Prostate gland (tissue), 2 donors: ENCODE measurements around the gene PAPPA2. TPM values are rescaled to one million over a fixed set of nuclear protein-coding genes. Genes with fewer than 3 reads are reported as not detected.

Experiments
- DNase-seq: peaks from one replicate; pipeline ENCODE4 v3.0.0-alpha.2; 2019; ENCODE audit warnings: low spot score
- H3K27ac ChIP-seq, 2 donors: fragments of 200-600 bp; sonication (generic); 2 replicates each; pipeline ENCODE4 v1.5.1; 2017 to 2019
- H3K27me3 ChIP-seq: fragments of 200-600 bp; sonication (generic); replicated peaks from 2 replicates; pipeline ENCODE4 v1.5.1; 2019; ENCODE audit not compliant: insufficient read depth
- H3K36me3 ChIP-seq, 2 donors: fragments of 200-600 bp; sonication (generic); 1 replicate in 1 of 2; 2 replicates in 1 of 2; pipeline versions ENCODE4 v1.5.1 to v1.8.1; 2017 to 2019
- H3K4me1 ChIP-seq: fragments of 200-600 bp; sonication (generic); replicated peaks from 2 replicates; pipeline ENCODE4 v1.5.1; 2019
- H3K4me3 ChIP-seq, 2 donors: fragments of 200-600 bp; sonication (generic); 2 replicates each; pipeline ENCODE4 v1.5.1; 2017 to 2019
- H3K9me3 ChIP-seq: fragments of 200-600 bp; sonication (generic); 2 replicates; pipeline ENCODE4 v1.5.1; 2017
- CTCF ChIP-seq, 4 experiments: fragments of 200-600 bp in 2 of 4; fragments of 450-650 bp in 2 of 4; sonication (generic) in 2 of 4; IDR thresholded peaks; 1 replicate in 3 of 4; 2 replicates in 1 of 4; pipeline ENCODE4 v1.5.1; 2016 to 2019; ENCODE audit warnings: antibody characterized with exemption in 4 of 4, mild to moderate bottlenecking in 2 of 4, moderate library complexity in 2 of 4
- POLR2A ChIP-seq: fragments of 450-650 bp; IDR thresholded peaks from one replicate; pipeline ENCODE4 v1.6.1; 2016; ENCODE audit warnings: antibody characterized with exemption, mild to moderate bottlenecking
- POLR2AphosphoS5 ChIP-seq: sonication (generic); formaldehyde crosslinking; IDR thresholded peaks from one replicate; pipeline ENCODE4 v1.6.1; 2017; ENCODE audit warnings: antibody characterized with exemption
- WGBS: methylation state at CpG from one replicate; pipeline ENCODE4 v1.1.5; 2018; 5-methylcytosine and 5-hydroxymethylcytosine counted together
- intact Hi-C: fragments of 100-400 bp; cut with DNase I; formaldehyde crosslinking; loops from one replicate; pipeline ENCODE4 v1.14.2; 2022
- total RNA-seq, 2 donors: library from RNA; depleted of rRNA; stranded (reverse); fragments of >200 nt; gene quantifications; one replicate each; pipeline ENCODE4 v1.1.0, GENCODE V29; 2016

PAPPA2 gene
- total RNA-seq, 2 donors from 2014 or later, result 0.36 to 1.9 TPM

- intact Hi-C loops, result no loop called here
Measured at GRCh38 chr1:176531921-176532897, 69.2 kb downstream of the PAPPA2 start.

GRCh38 chr1:176533020-176533419, 70.0 kb downstream of the PAPPA2 start:
- no peak overlapping the region for H3K27ac ChIP-seq
- no peaks in the 10 kb centered on the region for H3K4me1 ChIP-seq
- H3K36me3 ChIP-seq, result no peaks in the 10 kb centered on the region
- no peak for DNase-seq
- no peaks in the 10 kb centered on the region for H3K9me3 ChIP-seq
- H3K4me3 ChIP-seq, result no peak overlapping the region
- WGBS, result 93% methylated on average over 1 of the region's 1 CpG
- intact Hi-C loops, result no loop called here
- H3K27me3 ChIP-seq, result peaks cover 2% of the 10 kb centered on the region
- TF ChIP-seq POLR2AphosphoS5, result no peak

More at GRCh38 chr1:176531921-176532897, 69.2 kb downstream of the PAPPA2 start:
- Histone ChIP-seq H3K9me3 (no peaks in the 10 kb centered on the region), H3K27me3 (peaks cover 2% of the 10 kb centered on the region), H3K27ac (no peak overlapping the region), H3K36me3 (no peaks in the 10 kb centered on the region), H3K4me3 (no peak overlapping the region), H3K4me1 (no peaks in the 10 kb centered on the region)
- TF ChIP-seq POLR2AphosphoS5 (no peak), CTCF (IDR thresholded peaks at IDR 0.05) (no peak), POLR2A (no peak)
- no peak for DNase-seq
- WGBS, result 47% methylated on average over 16 of the region's 16 CpGs

- TF ChIP-seq CTCF (IDR thresholded peaks at IDR 0.05) (no peak), POLR2A (no peak), POLR2AphosphoS5 (no peak)
Measured at GRCh38 chr1:176536588-176536987, 73.6 kb downstream of the PAPPA2 start.

GRCh38 chr1:176539018-176539417, 76.0 kb downstream of the PAPPA2 start:
- intact Hi-C loops, result no loop called here
- H3K4me1 ChIP-seq, result no peaks in the 10 kb centered on the region
- no peak overlapping the region for H3K27ac ChIP-seq
- peaks cover 2% of the 10 kb centered on the region for H3K27me3 ChIP-seq
- no peak for DNase-seq
- H3K9me3 ChIP-seq, result no peaks in the 10 kb centered on the region
- no peaks in the 10 kb centered on the region for H3K36me3 ChIP-seq
- TF ChIP-seq POLR2A (no peak), POLR2AphosphoS5 (no peak), CTCF (IDR thresholded peaks at IDR 0.05) (no peak)
- 46% methylated on average over 6 of the region's 6 CpGs for WGBS
- no peak overlapping the region for H3K4me3 ChIP-seq

More at GRCh38 chr1:176536588-176536987, 73.6 kb downstream of the PAPPA2 start:
- Histone ChIP-seq H3K36me3 (no peaks in the 10 kb centered on the region), H3K9me3 (no peaks in the 10 kb centered on the region), H3K4me3 (no peak overlapping the region), H3K27ac (no peak overlapping the region), H3K4me1 (no peaks in the 10 kb centered on the region), H3K27me3 (peaks cover 2% of the 10 kb centered on the region)
- DNase-seq, result no peak
- WGBS, result 90% methylated on average over 2 of the region's 2 CpGs
- intact Hi-C loops, result no loop called here

GRCh38 chr1:176540428-176540827, 77.5 kb downstream of the PAPPA2 start:
- Histone ChIP-seq H3K4me1 (no peaks in the 10 kb centered on the region), H3K27ac (no peak overlapping the region), H3K4me3 (no peak overlapping the region), H3K36me3 (no peaks in the 10 kb centered on the region), H3K9me3 (no peaks in the 10 kb centered on the region), H3K27me3 (no peaks in the 10 kb centered on the region)
- intact Hi-C loops, result no loop called here
- no peak for DNase-seq
- WGBS, result 100% methylated on average over 1 of the region's 1 CpG
- TF ChIP-seq CTCF (IDR thresholded peaks at IDR 0.05), result no peak
- no peak for TF ChIP-seq POLR2A
- TF ChIP-seq POLR2AphosphoS5, result no peak
